HG02884 (cell line): Measurements from ENCODE around the gene KCTD16.

Experiments used
- ATAC-seq: cut with Tn5 transposase; IDR thresholded peaks from one replicate; pipeline ENCODE4 v1.9.1; 2021; ENCODE audit warnings: mild to moderate bottlenecking, moderate library complexity; ENCODE audit not compliant: unreplicated experiment

The KCTD16 gene

GRCh38 chr5:144162686-144163085, 8.0 kb upstream of the KCTD16 start:
- ATAC-seq: no peak

- ATAC-seq: no peak
Observed at GRCh38 chr5:144166696-144167095, 4.0 kb upstream of the KCTD16 start.

GRCh38 chr5:144167998-144168397, 2.7 kb upstream of the KCTD16 start:
- no peak for ATAC-seq

GRCh38 chr5:144169904-144170275, 783 bp upstream of the KCTD16 start:
- ATAC-seq: no peak

- no peak for ATAC-seq
Observed at GRCh38 chr5:144173766-144174165, 3.1 kb downstream of the KCTD16 start.

GRCh38 chr5:144177548-144177947, 6.9 kb downstream of the KCTD16 start:
- no peak for ATAC-seq

- no peak for ATAC-seq
Observed at GRCh38 chr5:144179226-144179625, 8.6 kb downstream of the KCTD16 start.

- ATAC-seq: no peak
Observed at GRCh38 chr5:144183254-144183889, 12.7 kb downstream of the KCTD16 start.

- ATAC-seq: peak; percentile 76
Observed at GRCh38 chr5:144187699-144188294, 17.1 kb downstream of the KCTD16 start.

- peak; percentile 36 for ATAC-seq
Observed at GRCh38 chr5:144189800-144190429, 19.2 kb downstream of the KCTD16 start.

GRCh38 chr5:144191531-144191930, 20.9 kb downstream of the KCTD16 start:
- no peak for ATAC-seq

GRCh38 chr5:144191998-144192397, 21.3 kb downstream of the KCTD16 start:
- peak; percentile 88 for ATAC-seq

- no peak for ATAC-seq
Observed at GRCh38 chr5:144192661-144193060, 22.0 kb downstream of the KCTD16 start.

GRCh38 chr5:144194144-144194543, 23.5 kb downstream of the KCTD16 start:
- ATAC-seq: no peak

GRCh38 chr5:144195448-144195847, 24.8 kb downstream of the KCTD16 start:
- ATAC-seq: no peak

- no peak for ATAC-seq
Observed at GRCh38 chr5:144196612-144197011, 25.9 kb downstream of the KCTD16 start.

GRCh38 chr5:144198386-144198785, 27.7 kb downstream of the KCTD16 start:
- no peak for ATAC-seq

- ATAC-seq: no peak
Observed at GRCh38 chr5:144201588-144201987, 30.9 kb downstream of the KCTD16 start.

GRCh38 chr5:144202072-144202471, 31.4 kb downstream of the KCTD16 start:
- ATAC-seq: no peak

GRCh38 chr5:144202726-144203125, 32.1 kb downstream of the KCTD16 start:
- no peak for ATAC-seq

GRCh38 chr5:144203750-144204596, 33.3 kb downstream of the KCTD16 start:
- peak; percentile 84 for ATAC-seq
